HL-60/S4 treated with phorbol 12-myristate 13-acetate at 8.2 ng/mL for 4 days and 3 days (cell line): ENCODE measurements around the gene THOC7.

Experiments
- in situ Hi-C: fragments of 300-500 bp; cut with MboI; formaldehyde crosslinking; loops from 2 replicates; pipeline ENCODE4 v1.15.0; 2022; ENCODE audit warnings: low sequenced_read_pairs

Gene THOC7

GRCh38 chr3:63863150-63864007 is at the start of gene THOC7, which contains the start of gene ATXN7:
THOC7 (minus strand) TSS chr3:63863805; CDS start chr3:63863790, 15 bp downstream.
ATXN7 (plus strand) TSS chr3:63863867; CDS start chr3:63912599, 48,732 bp downstream.
- in situ Hi-C loops, result no loop called here

GRCh38 chr3:63912768-63913588 is 49.4 kb upstream of the THOC7 start:
- in situ Hi-C loops, result no loop called here

GRCh38 chr3:63911873-63912767 is 48.5 kb upstream of the THOC7 start, which contains the start of gene SCAANT1:
SCAANT1 (minus strand) TSS chr3:63912383.
- in situ Hi-C loops, result no loop called here

- in situ Hi-C loops, result no loop called here
Observed at GRCh38 chr3:63911509-63911872, 47.9 kb upstream of the THOC7 start.

- in situ Hi-C loops, result no loop called here
Observed at GRCh38 chr3:63910891-63911290, 47.3 kb upstream of the THOC7 start.

GRCh38 chr3:63910001-63910400 is 46.4 kb upstream of the THOC7 start:
- in situ Hi-C loops, result no loop called here

GRCh38 chr3:63909431-63909830 is 45.8 kb upstream of the THOC7 start:
- in situ Hi-C loops, result no loop called here

- in situ Hi-C loops, result no loop called here
Observed at GRCh38 chr3:63908776-63909175, 45.2 kb upstream of the THOC7 start.

- in situ Hi-C loops, result no loop called here
Observed at GRCh38 chr3:63908081-63908736, 44.6 kb upstream of the THOC7 start.

- in situ Hi-C loops, result no loop called here
Observed at GRCh38 chr3:63905731-63906620, 42.4 kb upstream of the THOC7 start.

- in situ Hi-C loops, result no loop called here
Observed at GRCh38 chr3:63900459-63900858, 36.9 kb upstream of the THOC7 start.

GRCh38 chr3:63900010-63900409 is 36.4 kb upstream of the THOC7 start:
- in situ Hi-C loops, result no loop called here

GRCh38 chr3:63896332-63897030 is 32.9 kb upstream of the THOC7 start:
- in situ Hi-C loops, result no loop called here

GRCh38 chr3:63895422-63896189 is 32.0 kb upstream of the THOC7 start:
- in situ Hi-C loops, result no loop called here

- in situ Hi-C loops, result no loop called here
Observed at GRCh38 chr3:63892773-63893352, 29.3 kb upstream of the THOC7 start.

- in situ Hi-C loops, result no loop called here
Observed at GRCh38 chr3:63891518-63891917, 27.9 kb upstream of the THOC7 start.

GRCh38 chr3:63886858-63887257 is 23.3 kb upstream of the THOC7 start:
- in situ Hi-C loops, result no loop called here

- in situ Hi-C loops, result no loop called here
Observed at GRCh38 chr3:63880653-63881052, 17.0 kb upstream of the THOC7 start.
